Mesendoderm (in vitro differentiated cells): ENCODE data around the gene MAT2A.
"Not testable (repeated sequence)": the region's sequence is repeated elsewhere in the genome, so short reads cannot be mapped to it uniquely, and the experiment has no call there.

Source experiments
- DNase-seq: peaks from one replicate; pipeline ENCODE4 v3.0.0; 2013
- H2AK5ac ChIP-seq: 2 replicates; pipeline ENCODE4 v1.6.1; 2013; ENCODE audit warnings: low read length, inconsistent platforms
- H2BK120ac ChIP-seq: 2 replicates; pipeline ENCODE4 v1.6.1; 2013; ENCODE audit warnings: low read depth, mild to moderate bottlenecking, low read length, moderate library complexity, mixed read lengths
- H2BK15ac ChIP-seq: replicated peaks from 2 replicates; pipeline ENCODE4 v1.6.1; 2013; ENCODE audit warnings: low read depth, mild to moderate bottlenecking, moderate library complexity
- H2BK5ac ChIP-seq: 2 replicates; pipeline ENCODE4 v1.6.1; 2013; ENCODE audit warnings: low read length, inconsistent platforms
- H3K18ac ChIP-seq: 2 replicates; pipeline ENCODE4 v1.6.1; 2013; ENCODE audit warnings: mild to moderate bottlenecking, low read length, mixed read lengths
- H3K23ac ChIP-seq: one replicate; pipeline ENCODE4 v1.6.1; 2013; ENCODE audit warnings: low read length
- H3K27ac ChIP-seq: 2 replicates; pipeline ENCODE4 v1.5.1; 2013; ENCODE audit warnings: low read depth, mild to moderate bottlenecking, inconsistent platforms, low read length, moderate library complexity
- H3K27me3 ChIP-seq: 2 replicates; pipeline ENCODE4 v1.6.1; 2013; ENCODE audit warnings: low read length, control low read depth, mild to moderate bottlenecking, inconsistent platforms; ENCODE audit not compliant: insufficient read depth, poor library complexity
- H3K36me3 ChIP-seq: 2 replicates; pipeline ENCODE4 v1.6.1; 2013; ENCODE audit warnings: low read length, inconsistent platforms; ENCODE audit not compliant: control insufficient read depth, insufficient read depth
- H3K4ac ChIP-seq: one replicate; pipeline ENCODE4 v1.6.1; 2013; ENCODE audit warnings: low read depth, mild to moderate bottlenecking, low read length, moderate library complexity
- H3K4me1 ChIP-seq: 2 replicates; pipeline ENCODE4 v1.6.1; 2013; ENCODE audit warnings: low read depth, low read length, inconsistent platforms; ENCODE audit not compliant: control insufficient read depth
- H3K4me2 ChIP-seq: 2 replicates; pipeline ENCODE4 v1.6.1; 2013; ENCODE audit warnings: low read length
- H3K4me3 ChIP-seq: 2 replicates; pipeline ENCODE4 v1.5.1; 2013; ENCODE audit warnings: mild to moderate bottlenecking, low read length
- H3K56ac ChIP-seq: one replicate; pipeline ENCODE4 v1.6.1; 2013; ENCODE audit warnings: low read length
- H3K79me1 ChIP-seq: 2 replicates; pipeline ENCODE4 v1.6.1; 2013; ENCODE audit warnings: low read length, inconsistent platforms
- H3K79me2 ChIP-seq: 2 replicates; pipeline ENCODE4 v1.6.1; 2013; ENCODE audit warnings: mild to moderate bottlenecking, low read length; ENCODE audit not compliant: control insufficient read depth, insufficient read depth
- H3K9ac ChIP-seq: 2 replicates; pipeline ENCODE4 v1.6.1; 2013; ENCODE audit warnings: low read length, inconsistent platforms
- H4K5ac ChIP-seq: one replicate; pipeline ENCODE4 v1.6.1; 2013; ENCODE audit warnings: low read length
- H4K8ac ChIP-seq: one replicate; pipeline ENCODE4 v1.6.1; 2013; ENCODE audit warnings: low read depth, mild to moderate bottlenecking, control low read depth, low read length, moderate library complexity
- WGBS: extraction: QIAGEN DNeasy Blood & Tissue Kit; methylation state at CpG from one replicate; pipeline ENCODE4 v1.1.7; 2013; ENCODE audit warnings: low lambda C conversion rate, missing lambda C conversion rate; ENCODE audit not compliant: insufficient coverage; ENCODE audit errors: extremely low coverage; 5-methylcytosine and 5-hydroxymethylcytosine counted together

MAT2A gene

GRCh38 chr2:85558160-85558559 is 19.2 kb downstream of the MAT2A start:
- no CpG with 5 or more reads among the region's 1 CpG for WGBS
- H3K36me3 ChIP-seq = peaks cover 6% of the 10 kb centered on the region
- H3K23ac ChIP-seq = no peak overlapping the region

GRCh38 chr2:85560403-85560726 is 21.4 kb downstream of the MAT2A start:
- H2AK5ac ChIP-seq, H2BK15ac ChIP-seq, H3K23ac ChIP-seq, H3K27me3 ChIP-seq, H2BK120ac ChIP-seq, H3K4ac ChIP-seq, H3K4me1 ChIP-seq, DNase-seq, H3K18ac ChIP-seq, H2BK5ac ChIP-seq, H4K5ac ChIP-seq, H3K27ac ChIP-seq, H4K8ac ChIP-seq, H3K36me3 ChIP-seq: not testable (repeated sequence)
- H3K79me1 ChIP-seq = peaks cover 17% of the 10 kb centered on the region
- H3K4me3 ChIP-seq = peak overlapping the region; percentile 57
- H3K4me2 ChIP-seq = peak overlapping the region; percentile 94
- peak overlapping the region; percentile 70 for H3K9ac ChIP-seq
- no CpG with 5 or more reads among the region's 12 CpGs for WGBS
- H3K79me2 ChIP-seq = peaks cover 18% of the 10 kb centered on the region
- H3K56ac ChIP-seq = peak overlapping the region; percentile 78

More at GRCh38 chr2:85558160-85558559, 19.2 kb downstream of the MAT2A start:
- Histone ChIP-seq H4K8ac (no peak overlapping the region), H3K4me3 (no peak overlapping the region), H3K56ac (no peak overlapping the region), H3K27ac (no peak overlapping the region), H4K5ac (no peak overlapping the region), H2BK120ac (no peak overlapping the region), H3K9ac (no peak overlapping the region), H3K79me1 (peaks cover 17% of the 10 kb centered on the region), H3K18ac (no peak overlapping the region), H2AK5ac (no peak overlapping the region), H2BK15ac (no peak overlapping the region), H3K79me2 (peaks cover 18% of the 10 kb centered on the region), H3K4me1 (no peaks in the 10 kb centered on the region), H2BK5ac (no peak overlapping the region), H3K27me3 (no peaks in the 10 kb centered on the region), H3K4ac (no peak overlapping the region), H3K4me2 (no peak overlapping the region)
- no peak for DNase-seq

- H4K5ac ChIP-seq = no peak overlapping the region
- no peak overlapping the region for H2BK15ac ChIP-seq
- no peak overlapping the region for H2AK5ac ChIP-seq
- no peaks in the 10 kb centered on the region for H3K4me1 ChIP-seq
- WGBS = no CpG with 5 or more reads among the region's 14 CpGs
- no peak overlapping the region for H3K27ac ChIP-seq
- peak overlapping the region; percentile 57 for H3K4me3 ChIP-seq
- DNase-seq = no peak
- peaks cover 18% of the 10 kb centered on the region for H3K79me2 ChIP-seq
- H2BK5ac ChIP-seq = no peak overlapping the region
- H3K4me2 ChIP-seq = peak overlapping the region; percentile 94
- H3K18ac ChIP-seq = peak overlapping the region; percentile 77
- H3K23ac ChIP-seq = no peak overlapping the region
- H3K36me3 ChIP-seq = peaks cover 1% of the 10 kb centered on the region
- H4K8ac ChIP-seq = no peak overlapping the region
- peaks cover 17% of the 10 kb centered on the region for H3K79me1 ChIP-seq
- H2BK120ac ChIP-seq = no peak overlapping the region
- peak overlapping the region; percentile 70 for H3K9ac ChIP-seq
- H3K56ac ChIP-seq = peak overlapping the region; percentile 78
- peak overlapping the region; percentile 78 for H3K4ac ChIP-seq
- H3K27me3 ChIP-seq = no peaks in the 10 kb centered on the region
Measured at GRCh38 chr2:85560812-85561279, 21.9 kb downstream of the MAT2A start.

- Histone ChIP-seq H3K27ac (peak within 1 kb of the TSS; percentile 30), H3K36me3 (peaks cover 1% of the 10 kb centered on the region), H3K4me1 (no peaks in the 10 kb centered on the region), H2BK5ac (peak within 1 kb of the TSS; percentile 13), H3K23ac (peak within 1 kb of the TSS; percentile 75), H3K4ac (peak within 1 kb of the TSS; percentile 95), H3K4me3 (peak within 1 kb of the TSS; percentile 66), H2BK15ac (no peak within 1 kb of the TSS), H3K18ac (peak within 1 kb of the TSS; percentile 94), H3K56ac (peak within 1 kb of the TSS; percentile 94), H4K8ac (peak within 1 kb of the TSS; percentile 65), H3K79me2 (peaks cover 18% of the 10 kb centered on the region), H2AK5ac (no peak within 1 kb of the TSS), H3K9ac (peak within 1 kb of the TSS; percentile 89), H2BK120ac (no peak within 1 kb of the TSS), H3K4me2 (peak within 1 kb of the TSS; percentile 94), H4K5ac (peak within 1 kb of the TSS; percentile 17), H3K79me1 (peaks cover 15% of the 10 kb centered on the region), H3K27me3 (no peaks in the 10 kb centered on the region)
- peak; percentile 98 for DNase-seq
- no CpG with 5 or more reads among the region's 64 CpGs for WGBS
Measured at GRCh38 chr2:85561280-85562212, 22.6 kb downstream of the MAT2A start, which contains the start of gene GGCX. TSS of gene GGCX (minus strand) at chr2:85561493. CDS start at chr2:85561428, 65 bp downstream.

GRCh38 chr2:85564144-85564563 is 25.2 kb downstream of the MAT2A start:
- H3K4me2 ChIP-seq = no peak overlapping the region
- H3K56ac ChIP-seq = no peak overlapping the region
- H3K23ac ChIP-seq = no peak overlapping the region
- peaks cover 12% of the 10 kb centered on the region for H3K79me2 ChIP-seq
- H3K4me3 ChIP-seq = no peak overlapping the region
- H3K4me1 ChIP-seq = no peaks in the 10 kb centered on the region
- H2BK120ac ChIP-seq = no peak overlapping the region
- H3K27me3 ChIP-seq = no peaks in the 10 kb centered on the region
- H2BK5ac ChIP-seq = no peak overlapping the region
- no peak overlapping the region for H4K8ac ChIP-seq
- H3K27ac ChIP-seq = no peak overlapping the region
- H3K4ac ChIP-seq = no peak overlapping the region
- H3K79me1 ChIP-seq = peaks cover 3% of the 10 kb centered on the region
- no peak overlapping the region for H2BK15ac ChIP-seq
- no peak overlapping the region for H3K18ac ChIP-seq
- DNase-seq = no peak
- WGBS = no CpG with 5 or more reads among the region's 5 CpGs
- H2AK5ac ChIP-seq = no peak overlapping the region
- no peaks in the 10 kb centered on the region for H3K36me3 ChIP-seq
- no peak overlapping the region for H4K5ac ChIP-seq
- H3K9ac ChIP-seq = no peak overlapping the region
